GM23338 (cell line): ENCODE data around the gene SDHAF4.

Source experiments
- CREB1 ChIP-seq: fragments of 250-450 bp; sonication (Bioruptor Pico); IDR thresholded peaks from 2 replicates; pipeline ENCODE4 v1.5.0; 2020; ENCODE audit warnings: low read depth, mild to moderate bottlenecking, moderate library complexity
- CTCF ChIP-seq, 2 experiments: fragments of 200-600 bp in 1 of 2; sonication (generic) in 1 of 2; conservative IDR thresholded peaks; 2 replicates each; pipeline versions ENCODE4 v1.5.1 to v1.6.1; 2016 to 2017; ENCODE audit warnings: antibody characterized with exemption in 2 of 2, low read depth in 2 of 2, mild to moderate bottlenecking in 2 of 2, moderate library complexity in 1 of 2
- ETS1 ChIP-seq: IDR thresholded peaks from 2 replicates; pipeline ENCODE4 v1.6.1; 2016; ENCODE audit warnings: antibody characterized with exemption
- EZH2 ChIP-seq: fragments of 200-600 bp; sonication (generic); IDR thresholded peaks from one replicate; pipeline ENCODE4 v1.8.0; 2017; ENCODE audit warnings: antibody characterized with exemption, mild to moderate bottlenecking, low read depth; ENCODE audit not compliant: unreplicated experiment
- EZH2phosphoT487 ChIP-seq: fragments of 200-600 bp; sonication (generic); IDR thresholded peaks from one replicate; pipeline ENCODE4 v1.8.1; 2018; ENCODE audit warnings: antibody characterized with exemption; ENCODE audit not compliant: unreplicated experiment
- JUNB ChIP-seq: IDR thresholded peaks from one replicate; pipeline ENCODE4 v1.6.1; 2016; ENCODE audit warnings: antibody characterized with exemption; ENCODE audit not compliant: unreplicated experiment
- NANOG ChIP-seq: IDR thresholded peaks from 2 replicates; pipeline ENCODE4 v1.6.1; 2016; ENCODE audit warnings: antibody characterized with exemption, borderline replicate concordance
- POLR2AphosphoS5 ChIP-seq: IDR thresholded peaks from 2 replicates; pipeline ENCODE4 v1.6.1; 2016; ENCODE audit warnings: antibody characterized with exemption, low read depth
- REST ChIP-seq: IDR thresholded peaks from one replicate; pipeline ENCODE4 v1.6.1; 2018; ENCODE audit warnings: antibody characterized with exemption; ENCODE audit not compliant: unreplicated experiment
- STAT1 ChIP-seq: IDR thresholded peaks from one replicate; pipeline ENCODE4 v1.6.1; 2016; ENCODE audit warnings: antibody characterized with exemption; ENCODE audit not compliant: unreplicated experiment
- ZNF114 ChIP-seq: fragments of 250-450 bp; sonication (Bioruptor Pico); IDR thresholded peaks from 2 replicates; pipeline ENCODE4 v1.5.0; 2020; ENCODE audit warnings: mild to moderate bottlenecking, moderate library complexity
- ZNF331 ChIP-seq: fragments of 250-450 bp; sonication (Bioruptor Pico); IDR thresholded peaks from 2 replicates; pipeline ENCODE4 v1.5.0; 2020; ENCODE audit warnings: low read depth, mild to moderate bottlenecking, moderate library complexity
- ZNF462 ChIP-seq: fragments of 250-450 bp; sonication (Bioruptor Pico); IDR thresholded peaks from 2 replicates; pipeline ENCODE4 v1.5.0; 2020; ENCODE audit warnings: mild to moderate bottlenecking, moderate library complexity

GRCh38 chr6:70566751-70567382 lies at the start of gene SDHAF4:
- TF ChIP-seq CTCF (conservative IDR thresholded peaks at IDR 0.05; ENCODE audit: low read depth in 2 of 2) (no peak), POLR2AphosphoS5 (peak; percentile 99), REST (no peak), EZH2 (no peak), ETS1 (no peak; the same call in 1 of the 2 replicates), JUNB (no peak), STAT1 (no peak), ZNF462 (CRISPR knock-in tag) (no peak), EZH2phosphoT487 (no peak), ZNF331 (no peak), CREB1 (CRISPR knock-in tag) (no peak), NANOG (no peak), ZNF114 (CRISPR knock-in tag) (no peak)
